GM21786 (cell line): ENCODE data around the gene CUL7.

Experiments used
- ATAC-seq: cut with Tn5 transposase; IDR thresholded peaks from one replicate; pipeline ENCODE4 v1.9.1; 2021; ENCODE audit not compliant: unreplicated experiment

CUL7 gene

GRCh38 chr6:43077333-43077809 lies 23.7 kb upstream of the CUL7 start:
- ATAC-seq: no peak

- ATAC-seq: no peak
These were observed 23.0 kb upstream of the CUL7 start for GRCh38 chr6:43076464-43077332.

- ATAC-seq: no peak
These were observed 22.2 kb upstream of the CUL7 start, which contains the start of gene PTK7 for GRCh38 chr6:43075670-43076463. PTK7 (plus strand) TSS chr6:43076314; CDS start chr6:43076489, 175 bp downstream.

GRCh38 chr6:43074847-43075669 lies 21.4 kb upstream of the CUL7 start:
- ATAC-seq: no peak

GRCh38 chr6:43070028-43070632 lies 16.5 kb upstream of the CUL7 start:
- ATAC-seq: no peak

- ATAC-seq: no peak
These were observed 9.2 kb upstream of the CUL7 start for GRCh38 chr6:43062818-43063217.

GRCh38 chr6:43061861-43062260 lies 8.2 kb upstream of the CUL7 start:
- no peak for ATAC-seq

- ATAC-seq: no peak
These were observed 7.3 kb upstream of the CUL7 start for GRCh38 chr6:43060755-43061633.

GRCh38 chr6:43060034-43060754 lies 6.5 kb upstream of the CUL7 start:
- ATAC-seq: no peak

GRCh38 chr6:43059168-43060033 lies 5.8 kb upstream of the CUL7 start, which contains the start of the genes KLC4 and MRPL2:
KLC4 (plus strand) TSS chr6:43059631; CDS start chr6:43061336, 1,705 bp downstream.
MRPL2 (minus strand) TSS chr6:43059434; CDS start chr6:43059381, 53 bp downstream.
- peak; percentile 94 for ATAC-seq

- ATAC-seq: no peak
These were observed 4.9 kb upstream of the CUL7 start for GRCh38 chr6:43058531-43058930.

- no peak for ATAC-seq
These were observed 2.3 kb upstream of the CUL7 start for GRCh38 chr6:43055966-43056365.

- ATAC-seq: no peak
These were observed 724 bp upstream of the CUL7 start for GRCh38 chr6:43054206-43054943.

GRCh38 chr6:43052842-43053544 lies 658 bp downstream of the CUL7 start:
- peak; percentile 22 for ATAC-seq

GRCh38 chr6:43052225-43052841 lies 1.3 kb downstream of the CUL7 start:
- ATAC-seq: no peak

- no peak for ATAC-seq
These were observed 2.7 kb downstream of the CUL7 start for GRCh38 chr6:43050981-43051380.
